Sigmoid colon (tissue), 3 donors: ENCODE measurements around the gene UBR2.

Experiments
- CTCF ChIP-seq, 4 experiments: fragments of 450-650 bp in 3 of 4; fragments of 200-600 bp in 1 of 4; IDR thresholded peaks; one replicate each; pipeline ENCODE4 v1.5.1; 2016 to 2019; ENCODE audit warnings: antibody characterized with exemption in 4 of 4, mild to moderate bottlenecking in 3 of 4, moderate library complexity in 2 of 4
- POLR2A ChIP-seq, 2 donors: fragments of 450-650 bp; IDR thresholded peaks; one replicate each; pipeline ENCODE4 v1.6.1; 2016; ENCODE audit warnings: antibody characterized with exemption in 2 of 2, mild to moderate bottlenecking in 2 of 2, moderate library complexity in 2 of 2

GRCh38 chr6:42547407-42548329, 16.2 kb upstream of the UBR2 start:
- no peak for TF ChIP-seq POLR2A (IDR thresholded peaks at IDR 0.05)
- peak; percentile 79 to 95 (median 92) for TF ChIP-seq CTCF (IDR thresholded peaks at IDR 0.05)
